HG02678 (cell line): Measurements from ENCODE around the gene ZNF20.
"Not testable (repeated sequence)": the region's sequence is repeated elsewhere in the genome, so short reads cannot be mapped to it uniquely, and the experiment has no call there.

ENCODE experiments used
- ATAC-seq: cut with Tn5 transposase; IDR thresholded peaks from one replicate; pipeline ENCODE4 v1.9.1; 2021; ENCODE audit warnings: mild to moderate bottlenecking, moderate library complexity; ENCODE audit not compliant: unreplicated experiment

Gene ZNF20

DNA sequence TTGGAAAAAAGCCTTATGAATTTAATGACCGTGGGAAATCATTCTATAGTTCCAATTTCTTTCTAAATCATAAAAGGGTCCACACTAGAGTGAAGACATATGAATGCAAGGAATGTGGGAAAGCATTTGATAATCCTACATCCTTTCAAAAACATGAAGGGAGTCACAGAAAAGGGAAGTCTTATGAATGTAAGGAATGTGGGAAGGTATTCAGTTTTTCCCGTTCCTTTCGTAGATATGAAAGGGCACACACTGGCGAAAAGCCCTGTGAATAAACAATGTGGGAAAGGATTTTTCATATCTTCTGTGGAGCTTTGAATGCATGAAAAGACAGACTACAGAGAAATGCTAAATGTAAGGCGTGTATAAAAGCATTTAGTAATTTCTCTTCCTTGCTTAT, 27.0 kb downstream of the ZNF20 start:
- ATAC-seq = no peak

DNA sequence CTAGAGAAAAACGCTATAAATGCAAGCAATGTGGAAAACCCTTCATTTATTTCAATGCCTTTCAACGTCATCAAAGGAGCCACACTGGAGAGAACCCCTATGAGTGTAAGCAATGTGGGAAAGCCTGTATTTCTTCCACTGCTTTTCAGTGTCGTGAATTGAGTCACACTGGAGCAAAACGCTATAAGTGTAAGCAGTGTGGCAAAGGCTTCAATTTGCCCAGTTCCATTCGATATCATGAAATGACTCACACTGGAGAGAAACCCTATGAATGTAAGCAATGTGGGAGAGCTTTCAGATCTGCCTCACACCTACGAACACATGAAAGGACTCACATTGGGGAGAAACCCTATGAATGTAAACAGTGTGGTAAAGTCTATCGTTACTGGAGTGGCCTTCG, 27.4 kb downstream of the ZNF20 start:
- no peak for ATAC-seq

DNA sequence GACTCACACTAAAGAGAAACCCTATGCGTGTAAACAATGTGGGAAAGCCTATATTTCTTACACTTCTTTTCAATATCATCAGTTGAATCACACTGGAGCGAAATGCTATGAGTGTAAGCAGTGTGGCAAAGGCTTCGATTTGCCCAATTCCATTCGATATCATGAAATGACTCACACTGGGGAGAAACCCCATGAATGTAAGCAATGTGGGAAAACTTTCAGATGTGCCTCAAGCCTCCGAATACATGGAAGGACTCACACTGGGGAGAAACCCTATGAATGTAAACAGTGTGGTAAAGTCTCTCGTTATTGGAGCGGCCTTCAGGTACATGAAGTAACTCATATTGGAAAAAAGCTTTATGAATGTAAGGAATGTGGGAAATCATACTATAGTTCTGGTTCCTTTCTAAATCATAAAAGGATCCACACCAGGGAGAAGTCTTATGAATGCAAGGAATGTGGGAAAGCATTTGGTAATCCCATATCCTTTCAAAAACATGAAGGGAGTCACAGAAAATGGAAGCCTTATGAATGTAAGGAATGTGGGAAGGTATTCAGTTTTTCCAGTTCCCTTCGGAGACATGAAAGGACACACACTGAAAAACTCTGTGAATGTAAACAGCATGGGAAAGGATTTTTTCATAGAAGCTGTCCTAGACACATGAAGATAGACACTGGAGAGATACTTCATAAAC, 28.1 kb downstream of the ZNF20 start:
- ATAC-seq = no peak

DNA sequence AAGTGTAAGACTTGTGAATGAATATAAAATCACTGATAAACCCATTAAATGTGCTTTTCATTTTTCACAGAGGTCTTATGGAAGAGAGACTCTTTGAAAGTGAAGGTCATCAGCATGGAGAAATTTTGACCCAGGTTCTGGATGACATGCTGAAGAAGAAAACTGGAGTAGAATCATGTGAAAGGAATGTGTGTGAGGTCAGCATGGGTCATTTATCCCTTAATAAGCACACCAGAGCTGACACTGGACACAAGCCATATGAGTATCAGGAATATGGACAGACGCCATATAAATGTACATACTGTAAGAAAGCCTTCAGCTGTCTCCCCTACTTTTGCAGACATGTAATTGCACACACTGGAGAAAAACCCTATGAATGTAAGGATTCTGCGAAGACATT, 29.0 kb downstream of the ZNF20 start:
- ATAC-seq = no peak

DNA sequence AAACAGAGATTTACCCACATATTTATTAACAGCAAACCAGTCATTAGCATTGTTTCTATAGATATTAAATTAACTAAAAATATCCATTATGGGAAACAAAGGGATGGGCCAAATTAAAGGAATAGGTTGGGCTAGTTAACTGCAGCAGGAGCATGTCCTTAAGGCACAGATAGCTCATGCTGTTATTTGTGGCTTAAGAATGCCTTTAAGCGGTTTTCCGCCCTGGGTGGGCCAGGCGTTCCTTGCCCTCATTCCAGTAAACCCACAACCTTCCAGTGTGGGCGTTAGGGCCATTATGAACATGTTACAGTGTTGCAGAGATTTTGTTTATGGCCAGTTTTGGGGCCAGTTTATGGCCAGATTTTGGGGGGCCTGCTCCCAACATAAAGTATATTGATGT, 36.2 kb downstream of the ZNF20 start:
- ATAC-seq = not testable (repeated sequence)

DNA sequence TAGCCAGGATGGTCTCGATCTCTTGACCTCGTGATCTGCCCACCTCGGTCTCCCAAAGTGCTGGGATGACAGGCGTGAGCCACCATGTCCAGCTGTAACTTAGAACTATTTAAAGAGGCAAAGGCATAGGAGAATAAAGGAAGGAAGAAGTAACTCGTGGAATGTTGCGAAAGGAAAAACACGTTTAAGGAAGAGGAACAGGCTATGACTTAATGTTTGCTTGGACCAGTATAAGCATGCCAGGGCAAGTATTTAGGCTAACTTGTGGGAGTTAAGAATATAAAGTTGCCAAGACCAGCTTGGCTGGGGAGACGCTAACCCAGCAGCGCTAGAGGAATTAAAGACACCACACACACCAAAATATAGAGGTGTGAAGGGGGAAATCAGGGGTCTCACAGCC, 42.1 kb downstream of the ZNF20 start:
- no peak for ATAC-seq

DNA sequence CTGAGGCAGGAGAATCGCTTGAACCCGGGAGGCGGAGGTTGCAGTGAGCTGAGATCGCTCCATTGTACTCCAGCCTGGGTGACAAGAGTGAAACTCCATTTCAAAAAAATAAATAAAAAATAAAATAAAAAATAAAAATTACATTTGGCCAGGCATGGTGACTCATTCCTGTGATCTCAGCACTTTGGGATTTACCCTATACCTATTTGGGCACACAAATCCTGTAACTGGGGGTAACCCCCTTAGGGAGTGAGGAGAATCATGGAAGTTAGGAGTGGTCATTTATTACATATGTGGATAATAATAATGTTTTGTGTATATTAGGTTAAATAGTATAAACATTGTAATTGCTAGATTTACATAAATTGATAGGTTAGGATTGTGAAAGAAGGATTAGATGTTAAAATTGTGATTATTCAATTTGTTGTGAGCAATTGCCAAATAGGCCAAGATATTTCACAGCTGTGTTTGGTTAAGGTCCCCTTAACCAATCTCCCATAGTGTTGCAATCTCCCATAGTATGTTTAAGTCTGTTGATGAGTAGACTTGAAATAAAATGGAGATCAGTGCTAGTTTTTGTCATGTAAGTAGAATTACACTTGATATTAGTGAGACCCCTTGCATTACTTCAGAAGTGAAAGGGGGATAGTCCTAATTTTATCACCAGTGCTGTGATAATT, 44.9 kb downstream of the ZNF20 start:
- no peak for ATAC-seq

DNA sequence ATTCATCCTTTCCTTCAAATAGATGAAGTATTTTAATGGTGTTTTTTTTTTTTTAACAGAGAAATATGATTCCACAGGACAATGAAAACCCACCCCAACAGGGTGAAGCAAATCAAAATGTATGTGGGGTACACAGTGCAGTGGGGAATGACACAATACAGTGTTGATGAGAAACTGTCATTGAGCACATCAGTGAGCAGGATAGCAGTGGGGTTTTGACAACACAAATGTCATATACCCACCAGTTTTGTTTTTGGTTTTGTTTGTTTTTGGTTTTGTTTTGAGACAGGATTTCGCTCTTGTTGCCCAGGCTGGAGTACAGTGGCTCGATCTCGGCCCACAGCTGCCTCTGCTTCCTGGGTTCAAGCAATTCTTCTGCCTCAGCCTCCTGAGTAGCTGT, 46.4 kb downstream of the ZNF20 start:
- no peak for ATAC-seq

DNA sequence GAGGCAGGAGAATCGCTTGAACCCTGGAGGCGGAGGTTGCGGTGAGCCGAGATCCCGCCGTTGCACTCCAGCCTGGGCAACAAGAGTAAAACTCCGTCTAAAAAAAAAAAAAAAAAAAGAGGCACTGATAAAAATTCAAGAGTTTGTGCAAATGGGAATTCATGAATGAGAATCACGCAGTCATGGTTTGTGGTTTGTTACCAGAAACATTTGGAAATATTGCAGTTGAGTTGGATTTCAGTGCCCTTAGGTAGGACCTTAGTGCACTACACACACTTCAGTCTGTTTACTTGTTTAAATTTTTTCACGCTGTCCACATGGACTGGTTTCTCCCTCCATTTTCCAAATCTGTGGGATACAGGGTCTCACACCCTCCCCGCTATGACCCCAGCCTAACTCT, 47.2 kb downstream of the ZNF20 start:
- no peak for ATAC-seq

DNA sequence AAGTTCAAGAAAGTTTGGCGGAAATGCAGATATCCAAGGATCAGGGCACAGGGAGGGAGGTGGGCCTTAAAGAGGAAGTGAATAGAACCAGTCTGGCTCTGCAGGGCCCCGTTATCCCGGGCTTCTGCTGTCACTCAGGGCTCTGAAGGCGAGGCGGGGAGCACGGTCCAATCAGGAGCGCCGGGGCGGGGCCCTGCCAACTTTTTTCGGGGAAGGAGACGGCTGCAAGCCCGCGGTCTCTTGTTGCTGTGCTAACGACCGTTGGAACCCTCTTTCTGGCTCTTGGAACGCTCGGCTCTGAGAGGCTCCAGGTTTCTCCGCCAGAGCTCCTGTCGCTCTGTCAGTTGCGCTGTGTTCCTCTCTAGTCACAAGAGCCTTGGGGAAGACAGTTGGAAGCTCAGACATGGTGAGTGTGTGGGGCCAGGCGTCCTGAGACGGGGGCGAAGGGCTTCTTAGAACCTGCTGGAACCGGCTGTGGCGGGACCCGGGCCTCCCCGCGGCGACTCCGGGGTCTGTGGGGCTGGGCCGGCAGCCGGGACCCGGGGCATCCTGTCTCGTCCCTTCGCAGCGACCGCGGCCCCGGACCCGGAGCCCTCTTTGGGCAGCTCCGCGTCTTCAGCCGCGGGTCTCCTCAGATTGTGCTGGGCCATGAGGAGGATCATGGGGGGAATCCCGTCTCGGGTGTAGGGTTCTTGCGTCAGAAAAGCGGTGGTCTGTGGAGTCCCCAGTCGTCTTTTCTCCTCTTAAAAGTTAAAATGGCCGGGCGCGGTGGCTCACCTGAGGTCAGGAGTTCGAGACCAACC, 47.9 kb downstream of the ZNF20 start:
- ATAC-seq = peak; percentile 69

DNA sequence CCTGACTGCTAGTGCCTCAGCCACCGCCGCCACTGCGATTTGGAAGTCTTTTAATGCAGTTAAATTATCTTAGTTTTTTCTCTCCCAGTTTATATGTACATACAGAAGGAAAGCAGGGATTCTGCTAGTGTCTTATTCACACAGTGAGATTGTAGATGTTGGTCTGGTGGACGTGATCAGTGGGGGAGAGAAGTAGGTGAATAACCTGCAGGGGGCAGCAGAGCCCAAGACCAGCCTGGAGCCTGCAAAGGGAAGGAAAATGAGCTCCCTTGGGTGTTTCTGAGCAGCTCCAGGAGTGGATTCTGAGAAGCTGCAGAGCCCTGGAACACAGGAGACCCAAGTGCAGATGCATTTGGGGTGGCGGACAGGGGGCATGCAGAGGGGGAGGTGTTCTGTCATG, 49.3 kb downstream of the ZNF20 start:
- no peak for ATAC-seq

DNA sequence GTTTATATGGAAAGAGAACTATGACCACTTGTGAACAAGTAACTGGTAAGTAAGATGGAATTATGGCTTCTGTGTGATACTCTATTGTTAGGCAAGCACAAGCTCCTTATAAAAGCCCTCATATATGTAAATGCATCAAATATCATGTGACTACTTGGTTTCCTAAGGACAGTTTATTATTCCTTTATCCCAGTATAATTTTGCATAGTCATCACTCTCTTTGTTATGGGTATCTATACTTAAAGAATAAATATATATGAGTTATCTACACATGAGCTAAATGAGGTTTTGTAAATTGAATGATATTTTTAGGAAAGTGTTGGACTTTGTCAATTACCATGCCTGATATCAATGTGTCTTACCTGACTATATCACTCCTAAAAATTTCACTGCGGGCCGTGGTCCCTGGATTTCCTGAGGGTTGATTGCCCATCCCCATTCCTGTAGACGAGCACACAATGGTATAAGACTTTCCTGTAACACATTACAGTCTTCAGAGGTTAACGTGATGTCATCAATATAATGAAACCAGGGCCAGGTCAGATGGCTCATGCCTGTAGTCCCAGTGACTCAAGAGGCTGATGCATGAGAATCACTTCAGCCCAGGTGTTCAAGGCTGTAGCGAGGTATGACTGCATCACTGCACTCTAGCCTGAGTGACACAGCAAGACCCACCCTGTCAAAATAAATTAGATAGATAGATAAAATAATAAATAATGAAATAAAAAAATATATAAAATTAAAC, 54.9 kb downstream of the ZNF20 start:
- ATAC-seq = no peak

DNA sequence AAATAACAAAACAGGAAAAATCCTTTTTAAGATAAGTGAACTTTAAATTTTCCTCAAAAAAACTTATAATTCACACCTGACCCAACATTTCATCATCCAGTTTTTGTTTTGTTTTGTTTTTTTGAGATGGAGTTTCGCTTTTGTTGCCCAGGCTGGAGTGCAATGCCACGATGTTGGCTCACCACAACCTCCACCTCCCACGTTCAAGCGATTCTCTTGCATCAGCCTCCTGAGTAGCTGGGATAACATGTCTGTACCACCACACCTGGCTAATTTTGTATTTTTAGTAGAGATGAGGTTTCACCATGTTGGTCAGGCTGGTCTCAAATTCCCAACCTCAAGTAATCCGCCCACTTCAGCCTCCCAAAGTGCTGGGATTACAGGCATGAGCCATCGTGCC, 56.8 kb downstream of the ZNF20 start:
- ATAC-seq = not testable (repeated sequence)
